ENCODE measurements around the gene PKIB.

PKIB gene

DNA sequence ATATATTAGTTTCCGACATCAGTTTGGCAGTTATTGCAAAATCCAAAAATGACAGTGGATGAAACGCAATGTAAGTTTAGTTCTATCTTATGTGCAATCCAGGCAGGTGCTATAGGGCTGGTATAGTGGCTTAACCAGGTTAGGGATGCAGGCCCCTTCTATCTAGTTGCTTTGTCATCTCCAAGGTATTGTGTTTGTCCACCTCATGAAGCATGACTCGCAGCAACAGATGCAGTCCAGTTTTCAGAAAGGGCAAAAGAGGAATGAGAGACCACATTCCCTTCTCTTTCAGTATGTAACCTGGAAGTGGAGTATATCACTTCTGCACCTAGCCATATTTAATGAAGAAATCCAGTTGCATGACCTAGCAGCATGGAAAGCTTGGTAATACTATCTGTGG lies 59.7 kb downstream of the PKIB start:
- no peak for DNase-seq (ENCODE audit: low spot score)

DNA sequence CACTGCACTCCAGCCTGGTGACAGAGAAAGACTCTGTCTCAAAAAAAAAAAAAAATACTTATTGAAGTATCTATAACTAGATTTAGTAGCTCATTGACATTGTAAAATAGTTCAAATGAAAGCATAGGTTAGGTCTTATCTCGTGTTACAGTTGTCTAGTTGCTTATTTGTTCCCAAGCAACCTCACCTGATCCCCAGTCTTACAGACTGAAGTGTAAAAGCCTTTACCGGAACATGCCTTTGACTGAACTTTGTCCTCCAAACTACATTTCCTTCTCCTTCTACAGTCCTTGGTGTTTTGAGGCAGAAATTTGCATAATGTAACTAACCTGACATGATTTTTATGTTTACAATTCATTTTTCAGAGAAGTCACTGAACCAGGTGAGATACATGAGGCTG lies 61.0 kb downstream of the PKIB start:
- DNase-seq (ENCODE audit: low spot score): no peak

DNA sequence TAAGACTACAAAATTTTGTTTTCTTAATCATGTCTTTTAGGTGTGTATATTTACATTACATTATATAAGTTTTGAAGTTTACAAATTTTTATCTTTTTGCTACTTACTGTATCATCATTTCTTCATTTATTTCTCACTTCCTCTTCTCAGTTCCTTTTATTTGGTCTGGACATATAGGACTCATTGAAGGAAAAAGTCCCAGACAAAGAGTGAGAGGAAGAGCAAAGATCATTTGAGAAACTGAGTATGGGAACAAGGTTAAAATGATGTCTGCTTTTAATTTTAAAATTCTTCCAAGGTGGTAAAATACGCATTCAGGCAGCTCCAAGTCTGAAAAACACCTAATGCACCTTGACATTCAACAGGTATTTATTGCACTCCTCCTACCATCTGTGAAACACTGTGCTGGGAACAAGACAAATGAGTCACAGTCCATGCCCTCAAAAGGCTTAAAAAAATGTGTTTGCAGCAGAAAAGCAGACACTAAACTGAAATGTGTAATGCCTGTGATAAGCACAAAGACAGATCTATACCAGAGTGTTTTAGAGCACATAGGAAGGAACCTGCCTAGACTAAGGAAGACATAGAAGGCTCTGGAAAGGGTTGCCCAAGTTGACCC lies 63.2 kb downstream of the PKIB start:
- DNase-seq (ENCODE audit: low spot score): no peak

DNA sequence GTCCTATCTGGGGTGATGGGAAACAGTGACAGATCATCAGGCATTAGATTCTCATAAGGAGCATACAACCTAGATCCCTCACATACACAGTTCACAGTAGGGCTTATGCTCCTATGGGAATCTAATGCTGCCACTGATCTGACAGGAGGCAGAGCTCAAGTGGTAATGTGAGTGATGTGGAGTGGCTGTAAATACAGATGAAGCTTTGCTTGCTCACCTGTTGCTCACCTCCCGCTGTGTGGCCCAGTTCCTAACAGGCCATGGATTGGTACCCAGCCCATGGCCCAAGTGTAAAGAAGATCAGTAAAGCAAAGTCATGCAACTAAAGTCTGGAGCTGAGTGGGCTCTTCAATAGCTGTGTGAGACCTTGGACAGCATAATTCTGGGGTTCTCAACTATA lies 65.9 kb downstream of the PKIB start:
- no peak for DNase-seq (ENCODE audit: low spot score)

DNA sequence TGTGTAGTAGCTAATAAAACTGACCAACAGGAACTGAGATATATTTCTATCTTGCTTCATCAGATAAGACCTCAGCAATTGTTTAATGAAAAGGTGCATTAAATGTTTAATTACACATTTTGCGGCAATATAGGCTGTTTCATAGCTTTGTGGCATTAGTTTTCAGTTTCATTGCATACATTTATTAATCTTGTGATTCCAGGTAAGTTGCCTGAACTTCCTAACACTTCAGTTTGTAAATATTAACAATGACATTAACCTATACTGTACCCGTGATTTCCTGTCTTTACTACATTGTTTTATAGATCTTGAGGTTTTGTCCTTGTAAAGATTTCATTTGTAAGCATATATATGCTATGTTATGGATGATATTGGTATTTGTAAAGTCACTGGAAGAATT lies 66.5 kb downstream of the PKIB start:
- DNase-seq (ENCODE audit: low spot score): no peak

DNA sequence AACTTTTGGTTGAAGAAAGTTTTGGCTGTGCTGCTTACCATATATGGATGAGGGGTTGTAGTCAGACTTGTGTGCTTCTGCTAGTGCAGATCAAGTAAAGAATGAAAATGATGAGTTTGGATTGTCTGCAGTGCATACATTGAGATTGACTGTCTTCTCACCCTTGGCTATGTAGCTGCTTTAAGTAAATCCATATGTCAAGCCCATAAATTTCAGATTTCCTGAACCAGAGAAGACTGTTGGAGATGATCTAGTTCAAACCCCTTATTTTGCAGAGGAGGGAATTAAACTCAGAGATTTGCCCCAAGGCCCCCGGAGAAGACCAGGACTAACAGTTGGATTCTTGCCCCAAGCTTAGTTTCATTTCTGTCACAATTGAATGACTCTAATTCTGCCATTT lies 67.2 kb downstream of the PKIB start:
- DNase-seq (ENCODE audit: low spot score): no peak

DNA sequence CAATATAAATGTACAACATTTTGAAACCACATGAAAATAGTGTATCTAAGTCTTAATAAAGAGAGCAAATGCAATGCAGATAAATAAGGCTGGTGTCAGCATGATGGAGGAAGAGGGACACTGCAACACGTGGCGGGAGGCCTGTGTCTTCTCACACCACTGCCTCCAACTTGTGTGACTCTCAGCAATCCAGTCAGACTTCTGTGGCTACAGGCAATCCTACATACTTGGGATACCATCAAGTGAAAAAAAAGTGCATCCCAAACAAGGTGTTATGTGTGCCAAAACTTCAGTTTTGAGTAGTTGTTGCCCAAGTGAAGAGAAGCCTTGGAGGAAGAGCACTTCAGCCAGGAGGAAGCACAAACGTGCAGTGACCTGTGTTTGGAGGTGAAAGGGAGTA lies 68.6 kb downstream of the PKIB start:
- DNase-seq (ENCODE audit: low spot score): no peak

DNA sequence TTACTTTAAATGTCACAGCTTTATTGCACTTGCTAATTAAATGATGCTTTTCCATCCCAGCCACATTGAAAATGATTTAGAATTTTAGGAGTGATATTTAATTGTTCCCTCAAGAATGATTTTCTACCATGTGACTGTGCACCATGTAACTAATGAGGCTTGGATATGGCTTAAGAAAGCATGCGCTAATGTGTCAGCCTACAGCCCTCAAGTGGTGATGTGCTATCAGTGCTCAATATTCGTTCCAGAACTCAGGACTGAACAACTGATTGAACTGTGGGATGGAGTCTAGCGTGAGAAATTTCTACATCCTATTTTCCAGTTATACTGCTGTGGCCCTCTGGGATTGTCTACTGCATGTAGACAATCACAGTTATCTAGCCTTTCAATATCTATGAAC lies 71.5 kb downstream of the PKIB start:
- no peak for DNase-seq (ENCODE audit: low spot score)

DNA sequence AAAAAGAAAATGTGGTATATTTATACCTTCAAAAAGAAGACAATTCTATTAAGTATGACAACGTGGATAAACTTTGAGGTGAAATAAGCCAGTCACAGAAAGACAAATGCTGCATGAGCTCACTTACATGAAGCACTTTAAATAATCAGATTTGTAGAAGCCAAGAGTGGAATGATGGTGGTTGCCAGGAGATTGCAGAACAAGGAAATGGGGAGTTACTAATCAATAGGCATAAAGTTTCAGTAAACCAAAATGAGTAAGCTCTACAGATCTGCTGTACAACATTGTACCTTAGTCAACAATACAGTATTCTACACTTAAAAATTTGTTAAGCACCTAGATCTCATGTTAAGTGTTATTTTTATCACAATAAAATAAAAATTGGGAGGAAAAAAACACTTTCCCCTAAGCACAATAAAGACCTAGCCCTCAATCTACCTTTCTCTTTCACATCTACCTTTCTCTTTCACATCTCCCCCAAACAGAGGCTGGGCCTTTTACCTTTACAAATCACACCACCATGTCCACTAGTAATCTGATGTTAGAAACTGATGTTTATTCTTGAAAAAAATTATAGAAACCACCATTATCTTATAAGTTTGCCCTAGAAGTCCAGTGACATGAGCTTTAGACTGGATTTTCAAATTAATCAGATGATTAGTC lies 73.9 kb downstream of the PKIB start:
- DNase-seq (ENCODE audit: low spot score): no peak

DNA sequence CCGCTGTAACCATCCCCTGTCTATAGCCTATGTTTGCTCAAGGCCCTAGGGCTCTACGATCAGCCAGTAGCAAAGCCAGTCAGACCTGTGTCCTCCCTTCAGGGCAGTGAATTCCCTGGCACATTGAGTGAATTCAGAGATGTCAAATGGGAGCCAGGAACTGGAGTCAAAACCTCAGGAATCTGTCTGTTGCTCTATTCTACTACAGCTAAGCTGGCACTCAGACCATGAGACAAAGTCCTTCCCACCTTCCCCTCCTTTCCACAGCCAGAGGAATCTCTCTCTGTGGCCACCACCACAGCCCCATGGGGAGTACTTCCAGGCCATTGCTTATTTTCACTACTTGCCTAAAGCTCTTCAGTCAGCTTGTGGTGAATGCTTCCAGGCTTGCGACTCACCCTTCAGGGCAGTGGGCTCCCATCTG lies 82.0 kb downstream of the PKIB start:
- DNase-seq (ENCODE audit: low spot score): no peak

DNA sequence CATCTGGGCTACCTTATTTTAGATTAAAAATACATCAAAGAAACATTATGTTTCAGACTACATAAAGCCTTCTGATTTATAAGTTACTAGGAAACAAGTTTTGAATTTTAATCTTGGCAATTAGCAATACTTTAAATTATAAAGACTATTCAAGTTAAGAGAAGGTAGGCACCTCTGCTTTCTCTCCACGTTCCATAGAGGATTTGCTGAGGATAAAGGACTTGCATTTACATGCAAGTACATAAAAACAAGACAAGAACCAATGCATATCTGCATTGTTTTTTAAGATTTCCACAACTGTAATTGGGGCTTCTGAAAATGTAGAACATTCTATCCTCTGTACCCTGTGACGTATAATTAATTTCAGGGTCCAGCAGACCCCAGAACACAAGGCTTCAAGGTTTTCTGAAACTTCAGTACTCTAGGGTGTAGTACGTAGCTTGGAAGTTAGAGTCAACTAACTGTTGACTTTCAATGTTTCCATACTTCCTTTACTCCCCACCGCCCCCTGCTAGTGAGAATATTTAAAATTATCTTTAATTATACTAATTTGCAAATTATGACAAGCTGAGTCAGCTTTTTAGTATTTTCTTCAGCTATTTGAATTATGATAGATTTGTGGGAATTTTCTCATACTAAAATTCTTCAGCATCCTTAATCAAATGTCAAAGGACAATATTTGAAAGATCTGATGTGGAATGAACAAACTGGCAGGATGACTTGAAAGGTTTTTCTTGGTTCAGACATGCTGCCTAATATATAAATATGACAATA lies 82.8 kb downstream of the PKIB start:
- DNase-seq (ENCODE audit: low spot score): no peak

DNA sequence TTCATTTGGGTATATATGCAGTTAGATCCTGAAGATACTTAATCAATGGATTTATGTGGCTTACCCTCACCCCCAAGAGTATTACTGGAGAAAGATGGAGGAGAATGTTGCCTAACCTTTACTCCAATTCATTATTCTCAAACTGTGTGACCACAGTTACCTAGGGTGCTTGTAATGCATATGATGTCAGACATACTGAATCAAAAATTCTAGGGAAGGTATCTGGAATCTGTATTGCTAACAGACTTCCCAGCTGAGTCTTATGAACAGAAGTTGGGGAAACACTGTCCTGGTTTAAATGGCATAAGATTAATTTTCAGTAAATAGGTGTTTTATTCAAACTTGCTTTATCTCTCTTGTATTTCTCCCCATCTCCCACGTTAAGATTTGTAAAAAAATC lies 83.9 kb downstream of the PKIB start:
- DNase-seq (ENCODE audit: low spot score): no peak

DNA sequence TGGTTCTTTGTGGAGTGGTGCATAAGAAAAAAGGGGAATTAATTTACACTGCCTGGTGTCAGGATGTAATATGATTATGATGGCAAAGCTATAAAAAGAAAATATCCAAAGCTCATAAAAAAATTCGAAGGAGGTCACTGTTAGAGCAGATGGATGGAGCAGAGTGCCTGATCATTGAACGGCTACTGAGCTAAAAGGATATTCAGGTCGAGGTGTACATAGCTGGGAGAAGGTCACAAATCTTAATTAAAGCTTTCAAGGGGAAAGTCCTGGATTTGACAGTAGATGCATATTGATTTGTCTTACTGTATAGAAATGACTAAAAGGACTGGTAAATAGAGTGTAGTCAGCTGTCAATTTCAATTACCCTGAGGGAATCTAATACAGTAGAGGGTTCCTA lies 84.4 kb downstream of the PKIB start:
- DNase-seq (ENCODE audit: low spot score): no peak

DNA sequence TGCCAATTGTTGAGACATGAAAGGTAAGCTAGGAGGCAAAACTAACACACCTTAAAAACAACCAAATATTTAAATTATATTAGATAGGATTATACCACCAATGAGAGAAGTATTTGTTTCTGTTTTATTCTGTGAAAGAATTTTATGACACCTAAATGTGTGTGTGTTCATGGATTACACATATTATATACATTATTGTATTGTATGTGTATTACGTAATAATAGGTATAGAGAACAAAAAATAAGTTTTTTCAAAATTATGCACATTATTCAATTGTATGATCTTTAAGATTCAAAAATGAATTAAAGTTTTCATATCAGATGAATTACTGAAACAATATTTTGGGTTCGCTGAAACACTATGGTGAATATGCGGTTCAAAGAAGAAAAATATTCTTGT lies 85.0 kb downstream of the PKIB start:
- no peak for DNase-seq (ENCODE audit: low spot score)

DNA sequence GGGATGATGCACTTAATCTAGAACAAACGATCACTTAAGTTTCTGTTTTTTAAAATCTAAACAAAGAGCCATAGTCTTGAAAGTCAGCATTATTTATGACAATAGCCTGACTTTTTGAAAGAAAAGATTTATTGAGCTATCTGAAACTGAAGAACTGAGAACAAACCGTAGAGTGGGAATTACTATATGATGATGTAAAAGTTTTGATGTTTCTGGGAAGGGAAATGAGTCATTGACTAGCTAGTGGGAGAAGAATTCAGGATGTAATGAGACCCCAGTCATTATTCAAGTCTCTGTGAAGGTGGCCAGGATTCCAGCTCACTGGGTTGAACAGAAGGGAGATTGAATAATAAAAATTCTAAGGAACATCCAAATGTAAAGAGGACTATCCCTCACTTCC lies 85.9 kb downstream of the PKIB start:
- no peak for DNase-seq (ENCODE audit: low spot score)

DNA sequence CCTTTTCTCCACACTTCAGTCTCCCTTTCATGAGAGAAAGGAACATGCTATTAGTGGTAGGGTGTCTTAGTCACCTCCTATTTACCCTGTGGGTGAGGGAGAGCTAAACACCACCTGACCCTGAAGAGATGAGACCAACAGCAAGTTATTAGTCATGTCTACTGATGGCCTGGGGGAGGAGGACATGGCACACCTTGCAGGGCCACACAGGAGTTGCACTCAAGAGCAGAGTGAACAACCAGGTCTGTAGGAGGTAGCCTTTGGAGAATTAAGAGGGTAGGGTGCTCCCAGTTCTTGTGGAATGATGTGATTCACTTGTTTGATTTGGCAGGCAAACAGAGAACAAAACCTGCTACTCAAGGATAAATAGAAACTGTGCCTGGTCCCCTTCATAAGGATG lies 86.6 kb downstream of the PKIB start:
- DNase-seq (ENCODE audit: low spot score): no peak

DNA sequence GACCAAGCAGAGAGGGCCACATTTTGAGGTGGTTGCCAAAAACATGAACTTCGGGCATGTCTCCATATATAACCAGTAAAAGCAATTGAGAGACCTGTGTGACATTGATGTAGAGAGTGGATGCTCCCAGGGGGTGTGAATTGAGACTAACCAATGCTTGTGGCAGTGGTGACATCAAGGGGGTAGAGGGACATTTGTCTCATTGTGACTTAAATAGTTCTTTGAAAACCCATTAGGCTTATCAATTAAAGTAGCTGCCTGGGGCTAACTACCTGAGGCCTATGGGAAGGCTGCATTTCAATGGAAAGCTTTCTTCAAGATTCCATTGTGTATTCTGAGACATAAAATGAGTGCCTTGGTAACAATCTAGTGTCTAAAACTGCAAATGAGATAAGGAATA lies 87.3 kb downstream of the PKIB start:
- DNase-seq (ENCODE audit: low spot score): no peak

DNA sequence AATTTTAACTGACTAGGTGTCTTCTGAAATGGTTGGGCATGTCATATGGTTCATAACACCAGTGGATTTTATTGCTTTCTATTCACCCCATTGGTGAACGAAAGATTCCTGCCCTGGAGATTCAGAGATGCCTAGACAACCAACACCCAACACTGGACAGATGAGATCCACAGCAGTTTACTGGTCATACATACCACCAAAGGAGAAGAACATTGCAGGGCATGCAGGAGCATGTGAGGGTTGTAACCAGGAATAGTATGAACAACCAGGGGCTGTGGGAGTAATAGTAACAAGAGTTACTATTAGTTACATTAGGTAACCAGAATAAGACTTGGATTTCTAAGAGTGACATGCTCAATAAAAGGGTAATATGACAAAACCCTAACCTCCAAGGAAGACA lies 91.5 kb downstream of the PKIB start:
- DNase-seq (ENCODE audit: low spot score): no peak

DNA sequence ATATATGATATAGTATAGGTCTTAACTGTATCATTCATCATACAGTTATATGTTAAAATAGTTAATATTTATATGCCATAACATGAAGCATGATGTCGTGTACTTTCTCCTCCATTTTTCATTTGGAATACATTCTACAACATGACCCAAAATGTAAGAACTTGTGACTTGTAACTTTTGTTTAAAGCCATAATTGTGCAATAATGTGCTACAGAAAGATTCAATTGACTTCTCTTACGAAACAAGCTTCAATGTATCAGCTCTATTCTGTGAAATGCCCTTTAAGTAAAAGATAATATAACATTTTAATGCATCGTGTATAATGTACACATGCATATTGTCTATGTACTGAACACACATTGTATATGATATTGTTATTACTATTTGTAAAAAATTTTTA lies 92.6 kb downstream of the PKIB start:
- no peak for DNase-seq (ENCODE audit: low spot score)

DNA sequence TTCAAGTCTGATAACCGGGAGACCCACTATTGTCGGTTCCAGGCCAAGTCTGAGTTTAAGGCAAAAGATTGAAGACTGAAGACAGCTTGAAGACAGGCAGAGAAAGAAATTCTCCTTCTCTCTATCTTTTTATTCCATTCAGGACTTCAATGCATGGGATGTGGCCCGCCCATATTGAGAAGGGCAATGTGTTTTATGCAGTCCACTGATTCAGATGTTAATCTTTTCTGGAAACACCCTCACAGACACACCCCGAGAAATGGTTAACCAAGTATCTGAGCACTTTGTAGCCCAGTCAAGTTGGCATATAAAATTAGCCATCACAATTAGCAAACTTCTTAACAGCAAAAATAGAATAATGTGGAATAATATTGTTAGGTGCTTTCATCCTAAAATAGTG lies 93.9 kb downstream of the PKIB start:
- no peak for DNase-seq (ENCODE audit: low spot score)

DNA sequence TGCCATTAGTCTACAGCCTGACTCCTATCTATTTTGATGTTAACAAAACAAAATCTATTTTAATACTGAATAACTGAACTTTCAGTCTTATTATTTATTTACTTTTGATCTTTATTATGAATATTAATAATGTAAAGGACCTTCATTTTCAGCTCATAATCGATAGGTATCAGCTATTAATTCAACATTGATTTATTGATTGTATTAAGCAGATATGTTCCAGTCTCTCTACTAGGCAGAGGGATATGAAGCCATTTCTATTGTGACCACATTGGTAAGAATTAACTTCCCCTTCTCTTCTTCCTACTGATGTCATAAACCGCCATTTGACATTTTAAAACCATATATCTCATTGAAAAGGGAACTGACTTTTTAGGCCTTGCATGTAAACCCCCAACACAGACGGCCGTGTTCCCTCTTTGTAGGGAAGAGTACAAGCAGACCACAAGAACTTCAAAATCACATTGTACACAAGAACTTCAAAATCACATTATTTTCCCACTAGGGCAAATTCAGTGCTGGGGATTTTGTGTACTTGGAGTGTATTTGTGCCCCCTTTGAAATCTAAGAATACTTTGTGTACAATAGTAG lies 99.8 kb downstream of the PKIB start:
- no peak for DNase-seq (ENCODE audit: low spot score)

DNA sequence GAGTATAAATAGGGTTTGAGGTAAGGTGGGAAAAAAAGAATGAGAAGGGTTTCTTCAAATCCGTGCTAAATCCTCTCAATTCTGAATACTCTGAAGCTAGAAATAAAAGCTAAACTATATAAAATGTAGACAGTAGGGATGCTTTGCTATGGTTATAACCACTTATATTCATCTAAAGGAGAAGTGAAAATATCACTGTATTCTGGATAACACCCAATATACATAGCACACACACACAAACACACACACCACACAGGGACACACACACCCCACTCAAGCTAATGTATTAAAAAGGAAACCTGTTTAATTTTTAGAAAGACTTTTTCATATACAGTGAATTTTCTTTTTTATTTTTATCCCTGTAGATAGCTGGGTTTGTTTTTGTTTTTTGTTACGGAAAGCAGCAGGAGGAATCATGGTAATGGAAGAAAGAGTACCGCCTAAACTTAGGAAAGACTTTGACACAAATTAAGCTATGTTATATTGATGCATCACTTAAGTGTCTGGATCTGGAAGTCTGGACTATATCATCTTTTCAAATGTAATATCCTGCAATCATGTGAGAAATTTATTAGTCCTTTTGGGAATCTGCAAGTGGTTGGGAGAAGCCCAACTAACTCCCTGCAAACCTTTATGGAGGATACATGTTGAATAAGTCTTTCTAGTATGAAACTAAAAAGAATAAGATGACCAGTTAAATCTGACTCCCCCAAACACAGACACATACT lies 100.9 kb downstream of the PKIB start:
- no peak for DNase-seq (ENCODE audit: low spot score)

DNA sequence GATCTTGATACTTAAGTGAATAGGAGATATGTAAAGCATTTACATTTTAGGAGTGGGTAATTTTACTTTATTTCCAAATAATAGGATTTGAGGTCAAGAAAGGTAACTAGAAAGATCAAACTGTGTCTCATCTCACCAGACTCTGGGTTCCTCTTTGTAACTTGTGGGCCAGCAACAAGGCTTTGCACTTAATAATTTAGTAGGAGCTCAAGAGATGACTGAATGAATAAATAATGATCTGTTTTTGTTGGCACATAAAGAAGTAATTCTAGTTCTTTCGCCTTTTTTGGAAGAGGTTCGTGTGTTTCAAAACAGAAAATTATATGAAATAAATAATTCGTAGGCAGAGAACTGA lies 101.9 kb downstream of the PKIB start:
- no peak for DNase-seq (ENCODE audit: low spot score)

Data from germinal center (tissue), 1 donor.